HG02678 (cell line): Measurements from ENCODE around the gene RSPH1.

Source experiments
- ATAC-seq: cut with Tn5 transposase; IDR thresholded peaks from one replicate; pipeline ENCODE4 v1.9.1; 2021; ENCODE audit warnings: mild to moderate bottlenecking, moderate library complexity; ENCODE audit not compliant: unreplicated experiment

RSPH1 gene

DNA sequence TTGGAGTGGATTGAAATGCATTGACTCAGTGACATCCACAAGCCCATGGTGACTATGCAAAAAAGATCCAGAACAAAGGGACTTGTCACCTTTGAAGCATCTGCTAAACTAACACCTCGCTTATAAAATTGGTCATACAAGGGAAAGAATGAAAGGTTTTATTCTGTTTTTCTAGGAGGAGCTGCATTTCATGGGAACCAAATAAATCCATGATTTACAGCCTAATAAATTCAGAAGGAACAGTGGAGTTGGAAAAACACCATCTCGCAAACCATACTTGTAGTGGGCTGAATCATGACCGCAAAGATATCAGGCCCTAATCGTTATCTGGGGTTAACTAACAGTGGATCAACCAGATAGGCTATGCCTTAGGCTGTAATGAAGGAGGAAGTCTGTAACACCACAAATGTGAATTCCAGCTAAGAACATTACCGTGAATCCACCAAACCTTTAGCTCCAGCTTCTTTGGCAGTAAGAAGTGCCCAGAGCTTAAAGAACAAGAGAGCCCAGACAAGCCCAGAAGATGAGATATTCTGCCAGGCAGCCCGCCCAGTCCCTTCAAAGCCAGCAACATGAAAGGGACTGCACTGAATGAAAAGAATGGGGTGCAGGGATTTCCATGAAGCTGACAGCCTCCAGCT is 27.4 kb downstream of the RSPH1 start:
- ATAC-seq = no peak

DNA sequence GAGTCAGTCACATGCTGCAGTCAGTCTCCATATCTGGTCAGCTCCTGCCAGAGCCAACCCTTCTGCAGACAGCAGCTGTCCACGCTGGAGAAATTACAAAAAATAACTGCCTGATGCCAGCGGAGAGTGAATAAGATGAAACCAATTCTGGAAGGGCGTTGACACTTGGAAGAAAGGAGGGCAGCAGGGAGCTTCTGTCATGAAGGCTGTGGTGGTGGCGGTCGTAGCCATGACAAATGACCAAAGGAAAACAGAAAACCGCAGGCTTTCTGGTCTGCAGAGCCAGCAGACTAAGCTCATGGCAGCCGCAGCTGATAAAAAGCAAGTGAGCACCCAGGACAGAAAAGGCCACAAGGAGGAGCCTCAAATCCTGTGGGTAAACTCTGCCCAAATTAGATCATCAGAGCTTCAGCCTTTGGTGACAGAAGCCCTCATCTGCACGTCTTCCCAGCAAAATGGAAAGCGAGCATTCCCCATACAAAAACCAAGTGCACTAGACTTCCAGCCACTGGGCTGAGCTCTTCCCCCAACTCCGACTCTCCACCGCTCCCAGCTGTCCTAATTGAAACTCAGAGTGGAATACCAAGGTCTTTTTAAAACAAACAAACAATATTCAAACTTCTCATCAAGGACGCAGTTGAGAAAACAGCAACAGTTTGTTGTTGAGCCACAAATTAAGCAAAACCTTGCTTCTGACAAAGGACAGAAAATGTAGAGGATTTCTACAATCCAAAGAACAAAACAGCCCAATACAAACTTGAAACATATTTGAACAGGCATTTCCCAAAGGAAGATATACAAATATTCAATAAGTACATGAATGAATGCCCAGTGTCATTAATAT is 28.7 kb downstream of the RSPH1 start:
- ATAC-seq = no peak

DNA sequence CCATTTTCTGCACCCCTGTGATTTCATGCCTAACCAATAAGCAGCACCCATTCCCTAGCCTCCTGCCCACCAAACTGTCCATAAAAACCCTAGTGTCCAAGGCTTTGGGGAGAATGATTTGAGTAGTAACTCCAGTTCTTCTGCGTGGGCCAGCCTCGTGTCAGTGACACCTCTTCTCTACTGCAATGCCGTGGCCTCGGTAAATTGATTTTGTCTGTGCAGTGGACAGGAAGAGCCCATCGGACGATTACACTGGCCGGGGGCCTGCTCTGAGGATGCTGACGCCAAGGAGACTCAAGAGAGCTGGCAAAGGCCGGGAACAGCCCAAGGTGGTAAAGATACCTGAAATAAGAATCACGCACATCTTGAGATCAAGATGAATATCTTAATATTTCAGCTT is 29.3 kb downstream of the RSPH1 start:
- no peak for ATAC-seq

DNA sequence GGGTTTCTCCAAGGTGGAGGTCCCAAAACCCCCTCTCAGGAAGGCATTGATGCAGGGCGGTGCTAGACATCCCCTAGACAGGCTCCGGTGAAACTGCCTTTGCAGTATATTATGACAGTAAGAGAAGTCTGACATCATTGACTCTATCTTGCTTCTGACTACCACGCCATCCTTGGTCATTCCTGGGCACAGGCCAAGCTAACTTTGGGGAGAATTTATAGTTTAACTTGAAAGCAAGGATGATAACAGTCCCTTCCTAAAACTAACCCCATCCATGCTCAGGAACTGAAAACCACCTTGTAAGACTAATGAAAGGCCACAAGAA is 30.3 kb downstream of the RSPH1 start:
- ATAC-seq = no peak

DNA sequence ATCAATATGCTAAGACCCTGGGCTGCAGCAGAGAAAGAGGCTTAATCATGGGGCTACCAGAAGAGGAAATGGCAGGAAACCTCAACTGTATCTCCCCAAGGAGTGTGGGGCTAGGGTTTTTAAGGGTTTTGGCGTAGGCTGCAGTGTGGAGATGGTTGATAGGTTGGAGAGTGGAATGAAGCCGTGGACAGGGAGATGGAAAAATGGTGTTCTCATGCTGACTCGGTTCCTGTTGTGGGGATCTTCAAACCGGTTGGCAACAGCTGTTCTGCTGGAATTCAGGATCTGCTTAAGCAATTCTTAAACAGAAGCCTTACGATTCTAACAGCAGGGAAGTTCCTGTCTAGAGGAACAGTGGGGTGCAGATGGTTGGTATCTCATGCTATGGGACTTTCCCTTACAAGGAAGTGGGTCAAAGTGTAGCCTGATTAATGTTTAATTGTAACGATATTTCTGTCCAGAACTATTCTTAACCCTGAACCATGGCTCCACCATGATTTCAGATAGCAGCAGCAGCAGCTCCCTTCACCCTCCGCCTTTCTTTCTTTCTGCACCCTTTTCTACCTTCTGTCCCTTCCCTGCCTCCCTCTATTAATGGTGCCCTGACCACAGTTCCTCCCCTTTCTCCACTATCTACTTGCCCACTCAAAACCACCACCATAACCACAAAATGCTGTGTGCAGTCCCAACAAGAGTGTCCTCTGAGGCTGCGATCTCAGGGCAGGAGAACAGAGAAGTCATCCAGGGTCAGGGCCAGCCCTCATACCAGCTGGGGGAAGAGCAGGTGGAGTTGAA is 30.8 kb downstream of the RSPH1 start:
- peak; percentile 35 for ATAC-seq

DNA sequence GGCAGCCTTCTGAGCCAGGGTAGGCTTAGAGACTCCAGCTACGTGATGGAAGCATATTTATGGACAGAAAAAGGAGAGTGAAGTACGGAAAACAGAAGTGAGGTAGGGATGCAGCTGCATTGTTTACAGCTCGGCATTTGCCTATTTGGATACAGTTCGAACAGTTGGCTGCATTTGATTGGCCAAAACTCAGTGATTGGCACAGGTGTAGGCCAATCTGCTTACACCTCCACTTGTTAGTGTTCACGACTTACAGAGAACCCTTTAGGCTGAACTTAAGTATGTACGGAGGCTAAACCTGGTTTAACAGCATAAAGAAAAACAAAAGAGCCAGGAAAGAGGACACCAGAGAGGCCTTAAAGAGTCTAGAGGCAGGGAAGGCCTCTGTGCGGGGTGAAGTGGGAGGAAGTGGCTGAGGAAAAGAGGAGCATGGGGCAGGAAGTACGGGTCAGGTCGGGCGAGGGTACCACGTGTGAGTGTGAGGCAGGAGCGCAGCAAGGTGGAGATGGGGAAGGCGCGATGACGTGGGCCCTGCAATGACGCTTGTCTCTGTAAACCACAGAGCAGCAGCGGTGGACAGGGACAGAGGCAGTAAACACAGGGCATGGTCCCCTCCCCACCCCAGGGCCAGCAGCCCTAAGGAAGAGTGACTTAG is 32.0 kb downstream of the RSPH1 start:
- ATAC-seq = no peak

DNA sequence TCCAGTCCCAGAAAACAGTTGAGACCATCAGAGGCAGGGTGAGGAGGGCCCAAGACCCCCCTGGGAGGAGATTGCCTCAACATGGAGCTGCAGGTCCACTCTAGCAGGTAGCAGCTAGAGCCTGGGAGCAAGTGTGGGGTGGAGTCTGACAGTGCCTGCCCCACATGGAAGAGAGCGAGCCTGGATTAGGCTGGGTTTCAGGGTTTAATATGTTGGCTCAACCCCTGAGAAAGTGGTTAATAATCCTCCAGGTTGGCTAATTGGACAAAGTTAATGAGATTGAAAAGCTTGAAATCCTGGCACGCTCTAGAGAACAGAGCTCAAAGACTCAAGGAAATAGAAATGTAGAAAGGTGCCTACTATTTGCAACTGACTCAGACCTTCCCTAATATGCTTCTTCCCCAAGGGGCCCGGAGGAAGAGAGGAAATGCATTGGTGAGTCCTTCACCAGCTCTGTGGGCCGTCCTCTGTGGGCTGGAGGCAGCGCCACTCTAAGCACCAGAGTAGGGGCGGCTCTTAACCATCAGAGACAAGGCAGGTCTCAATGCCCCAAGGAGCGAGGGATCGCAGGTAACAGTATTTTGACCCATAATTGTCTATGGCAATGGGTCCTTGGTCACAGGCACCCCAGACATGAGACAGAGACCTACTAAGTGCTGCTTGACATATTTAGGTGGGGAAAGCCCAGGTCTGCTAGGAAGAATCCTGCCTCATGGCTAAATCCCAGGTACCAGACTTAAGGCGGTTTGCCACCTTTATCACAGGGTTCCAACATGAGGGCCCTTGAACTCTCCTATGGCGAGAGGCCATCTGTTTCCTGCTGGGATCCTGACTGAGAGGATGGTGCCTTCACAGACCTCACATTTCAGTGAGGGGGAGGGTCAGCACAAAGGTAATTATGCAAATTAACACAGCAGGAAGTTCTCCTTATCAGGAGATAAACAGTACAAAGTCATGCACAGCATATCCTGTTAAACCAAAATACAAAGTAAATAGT is 33.8 kb downstream of the RSPH1 start:
- ATAC-seq = no peak

DNA sequence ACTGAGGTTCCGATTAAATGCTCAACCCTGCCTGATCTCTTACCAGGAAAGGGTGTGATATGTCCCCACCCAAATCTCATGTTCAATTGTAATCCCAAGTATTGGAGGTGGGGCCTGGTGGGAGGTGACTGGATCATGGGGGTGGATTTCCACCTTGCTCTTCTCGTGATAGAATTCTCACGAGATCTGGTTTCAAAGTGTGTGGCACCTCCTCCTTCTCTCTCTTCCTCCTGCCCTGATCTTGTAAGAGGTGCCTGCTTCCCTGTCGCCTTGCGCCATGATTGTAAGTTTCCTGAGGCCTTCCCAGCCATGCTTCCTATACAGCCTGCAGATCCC is 34.9 kb downstream of the RSPH1 start:
- no peak for ATAC-seq

DNA sequence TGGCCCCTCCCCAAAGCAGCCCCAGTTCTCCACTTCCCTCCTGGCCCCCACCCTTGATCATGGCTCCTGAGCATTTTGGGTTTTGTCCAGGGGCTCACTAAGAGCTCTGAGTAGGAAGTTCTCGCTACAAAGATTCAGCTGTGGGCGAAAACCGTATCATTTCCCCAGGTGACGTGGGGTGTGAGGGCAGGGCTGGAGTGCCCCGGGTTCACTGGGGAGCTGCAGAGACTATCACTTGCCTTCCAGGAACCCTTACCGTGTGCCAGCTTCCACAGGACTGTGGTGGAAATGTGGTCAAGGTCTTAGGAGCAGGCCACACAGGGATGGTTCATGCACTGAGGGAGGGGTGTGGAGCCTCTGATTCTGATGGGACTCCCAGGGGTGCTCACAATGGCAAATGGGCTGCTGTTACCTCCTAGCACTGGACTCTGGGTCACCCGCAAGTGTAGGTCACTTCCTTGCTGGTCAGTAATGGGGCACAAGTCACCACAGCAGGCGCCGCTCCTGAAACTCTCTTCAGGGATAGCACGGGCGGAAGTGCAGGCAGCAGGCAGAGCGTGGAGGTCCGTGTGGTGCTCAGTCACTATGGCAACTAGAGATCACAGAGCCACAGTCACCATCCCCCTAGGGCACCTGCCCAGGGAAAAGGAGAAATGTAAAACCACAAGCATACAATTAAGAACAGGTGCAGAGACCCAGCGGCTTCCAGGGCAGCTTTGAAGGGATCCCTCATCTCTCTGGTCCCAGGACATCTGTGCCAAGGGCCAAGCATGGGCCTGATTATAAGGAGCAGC is 35.4 kb downstream of the RSPH1 start:
- no peak for ATAC-seq

DNA sequence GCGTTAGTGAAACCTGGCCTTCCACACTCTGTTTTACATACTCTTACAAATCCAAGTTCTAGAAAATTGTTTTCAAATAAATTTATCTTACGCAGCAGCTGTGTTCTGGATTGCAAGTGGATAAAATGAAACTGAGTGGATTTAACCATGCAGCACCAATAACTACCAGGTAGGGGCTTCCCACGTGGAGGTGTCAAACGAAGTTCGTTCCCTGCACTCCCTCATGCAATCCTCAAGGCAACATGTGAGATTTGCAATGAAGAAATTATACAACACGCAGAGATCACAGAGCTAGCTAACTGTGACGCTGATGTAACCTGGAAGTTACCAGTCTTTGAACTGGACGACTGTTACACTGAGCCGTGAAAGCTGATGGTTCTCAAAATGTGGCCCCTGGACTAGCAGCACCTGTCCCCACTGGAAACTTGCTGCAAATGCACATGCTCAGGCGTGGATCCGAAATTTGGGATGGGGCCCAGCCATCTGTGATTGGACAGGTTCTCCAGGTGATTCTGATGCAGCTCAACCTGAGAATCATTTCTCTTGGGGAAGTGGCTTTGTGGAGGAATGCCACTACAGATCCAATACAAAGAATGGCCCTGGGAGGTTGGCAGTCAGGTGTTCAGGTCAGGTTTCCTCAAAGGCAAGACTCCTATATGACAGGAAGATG is 36.3 kb downstream of the RSPH1 start:
- no peak for ATAC-seq

DNA sequence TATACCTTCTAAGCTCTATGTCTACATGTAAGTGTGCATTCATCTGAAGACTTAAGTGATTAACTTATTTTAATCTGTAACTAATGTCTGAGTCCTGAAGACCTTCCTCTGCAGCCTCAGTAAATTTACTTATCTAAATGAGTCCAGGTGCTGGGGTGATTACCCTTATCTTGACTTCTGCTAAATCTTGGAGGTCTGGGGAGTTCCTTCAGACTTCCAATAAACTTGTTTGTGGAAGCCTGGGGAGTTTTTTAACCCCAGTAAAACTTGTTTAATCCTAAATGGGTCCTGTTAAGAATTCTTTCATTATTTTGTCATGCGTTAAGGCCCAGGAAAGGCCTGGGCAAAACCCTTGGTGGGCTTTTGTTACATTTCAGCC is 37.0 kb downstream of the RSPH1 start:
- no peak for ATAC-seq

DNA sequence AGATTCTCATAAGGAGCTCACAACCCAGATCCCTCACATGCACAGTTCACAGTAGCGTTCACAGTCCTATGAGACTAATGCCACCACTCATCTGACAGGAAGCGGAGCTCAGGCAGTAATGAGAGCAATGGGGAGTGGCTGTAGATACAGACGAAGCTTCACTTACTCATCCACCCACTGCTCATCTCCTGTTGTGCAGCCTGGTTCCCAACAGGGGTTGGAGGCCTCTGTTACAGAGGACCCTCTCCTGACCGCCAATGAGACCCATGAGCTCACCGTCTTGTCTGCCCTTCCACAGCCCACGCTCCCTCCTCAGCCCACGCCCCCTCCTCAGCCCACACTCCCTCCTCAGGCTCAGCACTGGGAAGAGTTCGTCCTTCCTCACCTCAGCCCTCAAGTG is 39.6 kb downstream of the RSPH1 start:
- no peak for ATAC-seq

DNA sequence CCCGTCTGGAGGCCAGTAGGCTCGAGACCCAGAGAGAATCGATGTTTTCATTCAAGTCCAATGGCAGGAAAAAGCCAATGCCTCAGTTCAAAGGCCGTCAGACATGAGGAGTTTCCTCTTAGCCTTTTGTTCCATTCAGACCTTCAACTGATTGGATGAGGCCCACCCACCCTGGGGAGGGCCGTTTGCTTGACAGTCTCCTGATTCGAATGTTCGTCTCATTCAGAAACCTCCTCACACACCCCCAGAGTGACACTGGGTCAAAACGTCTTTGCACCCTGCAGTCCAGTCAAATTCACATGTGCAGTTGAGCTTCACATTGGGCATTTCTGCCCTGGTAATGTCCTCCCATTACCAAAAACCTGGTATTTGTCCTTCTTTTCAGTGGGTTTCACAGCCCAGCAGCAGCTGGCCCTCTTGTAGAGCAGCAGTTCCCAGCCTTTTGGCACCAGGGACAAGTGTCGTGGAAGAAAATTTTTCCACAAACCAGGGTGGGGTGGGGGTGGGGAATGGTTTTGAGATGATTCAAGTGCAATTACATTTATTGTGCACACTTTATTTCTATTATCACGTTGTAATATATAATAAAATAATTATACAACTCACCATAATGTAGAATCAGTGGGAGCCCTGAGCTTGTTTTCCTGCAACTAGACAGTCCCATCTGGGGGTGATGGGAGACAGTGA is 40.1 kb downstream of the RSPH1 start:
- no peak for ATAC-seq

DNA sequence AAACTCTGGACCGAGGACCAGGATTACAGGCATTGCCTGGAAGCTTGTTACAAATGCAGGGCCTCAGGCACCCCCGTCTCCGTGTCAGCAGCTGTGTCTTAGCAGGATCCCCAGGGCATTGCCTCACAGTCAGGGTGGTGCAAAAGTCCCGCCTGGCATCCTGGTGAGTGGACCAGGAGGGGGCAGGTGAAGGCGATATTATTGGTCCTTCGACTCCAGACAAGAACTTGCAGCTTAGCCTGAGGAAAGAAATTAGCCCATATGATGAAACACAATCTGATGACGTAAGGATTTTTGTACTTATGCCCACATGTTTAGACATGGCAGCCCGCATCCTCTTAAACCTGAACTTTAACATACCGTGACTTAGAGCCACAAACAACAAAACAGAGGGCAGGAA is 40.8 kb downstream of the RSPH1 start:
- no peak for ATAC-seq

DNA sequence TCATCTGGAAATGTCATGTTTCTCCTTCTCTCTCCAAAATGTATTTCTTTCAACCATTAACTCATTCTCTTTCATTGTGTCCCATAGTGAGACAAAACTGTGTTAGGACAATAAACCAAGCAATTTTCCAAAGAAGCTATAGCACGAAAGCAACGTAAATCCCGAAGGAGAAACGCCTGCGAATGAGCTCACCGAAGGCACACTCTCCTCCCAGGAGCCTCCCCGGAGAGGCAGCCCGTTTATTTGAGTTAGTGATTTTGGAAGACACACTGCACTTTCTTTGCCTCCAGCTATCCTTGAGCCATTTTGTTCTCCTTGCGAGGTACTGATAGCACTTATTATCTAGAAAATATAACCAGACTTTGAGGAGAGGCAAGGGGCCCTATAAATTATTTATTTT is 41.2 kb downstream of the RSPH1 start:
- ATAC-seq = no peak

DNA sequence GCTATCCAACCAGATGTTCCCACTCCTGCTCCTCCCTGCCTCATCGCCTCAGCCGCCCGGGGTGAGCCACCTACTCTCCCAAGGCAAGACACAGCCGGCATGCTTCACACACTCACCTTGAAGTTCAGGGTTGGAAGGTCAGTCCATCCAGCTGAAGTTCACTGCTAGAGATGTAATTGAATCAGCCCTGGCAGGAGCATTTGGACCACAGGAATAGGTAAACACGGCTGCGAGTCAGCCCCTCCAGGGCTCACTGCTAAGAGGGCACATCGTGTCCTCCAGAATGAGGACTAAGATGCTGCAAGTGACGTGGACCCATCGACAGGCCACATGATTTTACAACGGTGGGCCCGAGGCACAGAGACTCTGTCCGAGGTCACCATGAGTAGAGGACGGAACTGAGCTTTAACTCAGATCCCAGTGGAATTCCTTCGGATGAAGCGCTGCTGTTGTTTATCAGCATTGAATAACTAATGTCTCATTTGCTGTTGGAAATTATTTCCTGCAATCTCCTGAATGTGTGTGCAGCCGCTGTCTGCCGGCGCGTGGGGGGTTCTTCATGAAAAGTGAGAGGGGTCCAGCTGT is 41.9 kb downstream of the RSPH1 start:
- no peak for ATAC-seq

DNA sequence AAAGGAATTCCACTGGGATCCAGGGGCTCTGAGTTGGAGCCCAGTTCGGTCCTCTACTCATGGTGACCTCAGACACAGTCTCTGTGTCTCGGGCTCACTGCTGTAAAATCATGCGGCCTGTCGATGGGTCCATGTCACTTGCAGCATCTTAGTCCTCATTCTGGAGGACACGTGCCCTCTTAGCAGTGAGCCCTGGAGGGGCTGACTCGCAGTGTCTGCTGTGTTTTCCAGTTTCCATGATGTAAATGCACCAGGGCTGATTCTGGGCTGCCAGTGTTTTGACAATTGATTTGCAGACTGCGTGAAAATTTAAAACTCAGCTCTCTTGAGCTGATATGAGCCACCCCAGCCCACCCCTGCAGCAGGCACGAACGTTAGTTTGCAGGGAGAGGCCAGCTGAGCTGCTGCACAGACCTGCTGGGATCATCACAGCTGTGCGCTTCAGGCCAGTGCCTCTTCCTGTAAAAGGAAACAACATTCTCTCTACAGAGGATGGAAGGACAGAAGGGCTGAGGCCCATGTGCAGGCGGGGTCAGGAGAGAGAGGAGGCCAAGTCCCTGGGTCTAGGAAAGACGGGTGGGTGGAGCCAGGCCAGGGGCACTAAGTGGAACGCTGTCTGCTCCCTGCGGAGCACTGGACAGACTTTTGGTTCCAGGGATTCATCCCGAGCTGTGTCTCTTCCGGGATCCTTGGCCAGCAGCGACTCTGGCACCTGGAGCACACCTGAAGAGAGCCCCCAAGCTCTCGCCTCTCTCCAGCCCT is 42.6 kb downstream of the RSPH1 start:
- no peak for ATAC-seq
